RPMI7951 (cell line): Measurements from ENCODE around the gene HIRA. TPM values are rescaled to one million over a fixed set of nuclear protein-coding genes. Genes with fewer than 3 reads are reported as not detected.
"Not testable (repeated sequence)": the region's sequence is repeated elsewhere in the genome, so short reads cannot be mapped to it uniquely, and the experiment has no call there.

Experiments used
- DNase-seq: peaks from one replicate; pipeline ENCODE4 v3.0.0-alpha.2; 2012; ENCODE audit warnings: low read depth
- total RNA-seq: library from RNA; depleted of rRNA; stranded (reverse); fragments of >200 nt; shearing (Covaris generic); gene quantifications from 2 replicates; pipeline ENCODE4 v1.2.3, GENCODE V29; 2014

Gene HIRA
- total RNA-seq, 1 experiment from 2014 or later: 8.8 TPM

DNA sequence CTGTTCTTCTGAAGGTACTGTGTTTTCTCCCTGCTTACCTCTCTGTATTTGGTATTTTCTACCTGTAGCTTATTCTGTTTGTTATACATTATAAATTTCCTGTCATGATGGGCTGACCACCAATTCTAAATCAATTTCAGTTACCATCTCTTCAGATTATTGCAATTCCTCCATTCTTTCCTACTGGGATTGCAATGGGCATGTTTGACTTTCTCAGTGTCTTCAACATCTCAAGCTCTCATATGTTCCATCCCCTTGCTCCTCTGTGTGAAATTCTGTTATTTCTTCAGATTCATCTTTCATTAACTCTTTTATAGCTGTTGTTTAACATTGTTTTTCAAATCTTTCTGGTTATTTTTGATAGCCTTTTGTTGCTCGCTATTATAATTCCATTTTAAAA lies 31.5 kb upstream of the HIRA start:
- DNase-seq: no peak

DNA sequence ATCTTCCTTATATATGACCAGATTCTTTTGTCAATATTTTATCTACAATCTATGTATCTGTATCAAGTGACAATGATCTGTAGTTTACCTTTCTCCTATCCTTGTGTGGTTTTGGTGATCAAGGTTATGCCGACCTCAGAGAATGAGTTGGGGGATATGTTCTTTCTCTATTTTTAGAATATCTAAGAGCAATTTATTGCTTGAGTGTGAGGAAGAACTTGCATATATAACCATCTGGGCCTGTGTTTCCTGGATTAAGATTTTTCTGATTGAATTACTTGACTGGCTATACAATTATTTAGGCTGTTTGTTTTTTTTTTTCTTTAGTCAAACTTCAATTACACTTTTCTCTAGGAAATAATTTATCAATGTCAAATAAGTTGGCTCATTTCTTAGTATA lies 30.0 kb upstream of the HIRA start:
- DNase-seq: no peak

DNA sequence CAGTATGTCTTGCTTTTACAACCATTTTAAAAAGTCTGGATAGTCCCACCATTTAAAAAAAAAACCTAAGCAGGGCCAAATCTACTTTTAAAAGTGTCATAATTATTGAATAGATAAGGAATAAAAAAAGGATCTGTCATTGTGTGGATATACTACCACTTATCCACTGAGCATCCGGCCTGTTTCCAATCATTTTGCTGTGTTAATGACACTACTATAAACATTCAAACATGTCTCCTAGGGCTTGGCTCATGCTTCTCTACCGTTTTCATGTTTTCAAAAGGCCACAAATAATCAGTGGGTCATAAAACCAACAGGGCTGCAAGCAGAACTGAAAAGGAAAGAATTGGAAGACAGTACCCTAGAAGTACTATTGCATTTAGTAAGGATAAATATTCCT lies 28.5 kb upstream of the HIRA start:
- no peak for DNase-seq

DNA sequence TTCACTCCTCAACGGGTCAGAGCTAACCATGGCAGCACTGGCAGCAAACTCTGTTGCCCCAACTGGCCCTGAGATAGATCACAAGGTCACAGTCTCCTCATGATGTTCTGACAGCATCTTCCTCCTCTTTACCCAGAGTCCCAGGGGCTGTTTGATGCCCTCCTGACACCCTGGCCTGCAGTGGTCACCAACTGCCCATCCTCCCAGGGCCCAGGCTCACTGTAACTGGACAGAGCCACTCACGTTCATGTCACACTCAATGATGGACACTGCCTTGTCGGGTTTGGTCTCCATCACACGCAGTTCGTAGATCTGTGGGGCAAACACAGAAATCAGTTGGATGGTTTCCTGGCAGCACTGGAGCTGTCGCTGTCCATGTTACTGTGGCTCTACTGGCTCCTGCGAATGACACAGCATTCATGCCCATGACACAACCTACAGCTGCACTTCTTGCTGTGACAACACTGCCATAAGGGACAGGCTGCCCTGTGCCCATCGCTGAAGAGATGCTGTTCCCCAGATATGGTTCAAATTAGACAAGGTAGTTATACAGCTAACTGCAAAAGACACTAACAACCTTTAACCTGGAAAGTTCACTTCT lies 26.4 kb upstream of the HIRA start:
- no peak for DNase-seq

DNA sequence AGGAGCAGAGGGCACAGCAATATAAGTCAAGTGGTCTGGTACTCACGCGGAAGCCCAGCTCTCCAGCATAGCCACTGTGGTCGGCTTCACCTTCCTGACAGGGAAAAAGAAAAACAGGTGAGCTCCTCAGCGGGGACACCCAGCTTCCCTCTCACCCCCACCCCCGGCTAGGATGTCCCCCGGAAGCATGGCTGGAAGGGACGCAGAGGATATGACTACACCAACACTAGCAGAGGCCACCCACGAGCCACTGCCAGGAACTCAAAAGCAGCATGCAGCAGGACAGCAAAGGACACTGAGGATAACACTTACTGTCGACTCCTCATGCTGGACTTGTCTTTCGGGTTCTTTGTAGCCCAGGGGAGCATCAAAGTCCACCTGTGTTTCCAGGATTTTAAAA lies 25.0 kb upstream of the HIRA start:
- DNase-seq: no peak

DNA sequence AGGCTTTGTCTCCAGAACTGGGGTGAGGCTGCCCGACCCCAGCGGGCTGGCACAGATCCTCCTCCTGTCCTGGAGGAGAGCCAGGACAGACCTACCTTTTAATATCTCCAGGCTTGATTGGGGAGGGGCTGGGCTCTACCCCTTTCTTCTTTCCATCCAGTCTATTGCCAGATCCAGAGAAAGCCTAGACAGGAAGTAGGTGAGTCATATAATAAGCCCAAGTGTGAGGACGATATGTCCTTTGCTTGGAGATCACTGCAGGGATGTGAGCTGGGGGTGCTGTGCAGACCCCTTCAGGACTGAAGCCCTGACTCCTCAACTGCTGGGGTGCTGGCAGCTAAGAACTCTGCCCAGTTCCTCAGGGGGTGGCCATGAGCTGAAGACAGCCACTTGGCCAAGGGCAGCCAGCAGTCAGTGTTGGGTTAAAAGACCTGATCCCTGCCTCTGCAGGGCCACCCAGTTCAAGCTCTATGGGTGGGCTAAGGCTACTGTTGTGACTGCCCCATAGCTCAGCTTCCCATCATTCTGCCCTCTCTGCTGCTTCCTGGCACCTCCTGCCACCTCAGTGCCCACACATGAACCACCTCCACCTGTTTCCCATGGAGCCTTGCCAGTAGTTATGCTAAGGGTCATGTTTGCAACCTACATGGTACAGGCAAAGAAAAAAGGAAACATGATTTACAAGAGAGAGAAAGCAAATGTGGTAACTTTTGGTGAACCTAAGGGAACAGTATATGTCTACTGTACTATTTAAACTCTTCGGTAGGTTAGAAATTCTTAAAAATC lies 24.2 kb upstream of the HIRA start:
- DNase-seq: no peak

DNA sequence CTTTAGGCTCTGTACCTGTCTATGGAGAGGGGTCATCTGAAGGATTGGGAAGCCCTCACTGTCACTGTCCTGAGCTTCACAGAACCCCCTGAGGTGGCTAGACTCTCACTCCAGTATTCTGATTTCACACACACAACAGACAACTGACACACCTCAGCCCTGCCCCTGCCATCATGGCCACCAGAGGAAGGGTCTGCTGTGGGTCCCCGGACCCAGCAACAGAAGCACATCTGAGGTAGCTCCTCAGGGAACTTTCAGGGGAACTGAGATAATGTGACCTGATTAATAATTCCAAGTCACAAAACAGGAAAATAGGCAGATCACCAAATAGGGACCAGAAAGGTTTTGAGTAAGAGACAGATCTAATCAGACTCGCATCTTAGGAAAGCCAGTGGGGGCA lies 23.5 kb upstream of the HIRA start:
- no peak for DNase-seq

DNA sequence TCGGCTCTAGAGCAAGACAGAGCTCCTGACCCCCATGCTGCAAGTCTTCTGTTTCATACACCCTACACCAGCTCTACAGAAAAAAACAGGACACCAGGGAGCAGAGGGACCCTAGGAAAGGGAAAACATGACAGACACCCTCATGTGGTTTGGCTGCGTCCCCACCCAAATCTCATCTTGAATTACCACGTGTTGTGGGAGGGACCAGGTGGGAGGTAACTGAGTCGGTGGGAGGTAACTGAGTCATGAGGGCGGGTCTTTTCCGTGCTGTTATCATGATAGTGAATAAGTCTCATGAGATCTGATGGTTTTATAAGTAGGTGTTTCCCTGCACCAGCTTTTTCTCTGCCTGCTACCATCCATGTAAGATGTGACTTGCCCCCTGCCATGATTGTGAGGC lies 22.6 kb upstream of the HIRA start:
- DNase-seq: no peak

DNA sequence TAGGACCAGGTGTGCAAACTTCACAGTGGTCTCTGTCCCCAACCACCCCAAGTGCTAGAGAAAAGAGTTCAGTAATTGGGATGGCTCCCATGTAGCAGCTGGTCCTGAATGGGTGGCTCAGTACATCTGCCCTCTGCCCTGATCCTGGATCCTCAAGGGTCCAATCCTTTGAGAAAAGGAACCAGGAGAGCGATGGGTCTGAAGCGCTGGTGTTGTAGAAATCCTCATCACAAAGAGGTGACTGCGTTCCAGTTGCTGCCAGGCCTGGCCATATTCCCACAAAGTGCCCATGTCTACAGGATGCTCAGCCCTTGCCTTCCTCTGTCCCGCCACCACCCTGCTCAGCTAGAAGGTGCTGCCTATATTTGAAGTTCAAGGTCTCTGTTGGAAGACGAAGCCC lies 22.2 kb upstream of the HIRA start:
- no peak for DNase-seq

DNA sequence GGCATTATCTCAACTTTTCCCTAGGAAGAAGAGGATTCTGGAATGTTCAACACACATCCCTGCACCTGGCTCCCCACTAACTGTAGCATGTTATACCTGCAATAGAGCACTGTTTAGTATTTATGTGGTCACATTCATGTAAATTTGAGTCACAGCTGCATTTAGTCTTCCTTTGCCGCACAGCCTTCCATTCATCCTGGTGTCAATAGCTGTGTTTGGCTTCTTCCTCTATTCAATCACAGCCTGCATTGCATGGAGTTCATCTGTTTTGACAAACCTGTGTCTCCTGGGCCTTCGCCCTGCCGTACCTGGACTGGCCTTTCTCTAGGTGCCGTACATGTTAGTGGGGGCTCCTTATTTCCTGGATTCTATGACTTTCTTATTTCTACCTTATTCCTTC lies 20.0 kb upstream of the HIRA start:
- DNase-seq: no peak

DNA sequence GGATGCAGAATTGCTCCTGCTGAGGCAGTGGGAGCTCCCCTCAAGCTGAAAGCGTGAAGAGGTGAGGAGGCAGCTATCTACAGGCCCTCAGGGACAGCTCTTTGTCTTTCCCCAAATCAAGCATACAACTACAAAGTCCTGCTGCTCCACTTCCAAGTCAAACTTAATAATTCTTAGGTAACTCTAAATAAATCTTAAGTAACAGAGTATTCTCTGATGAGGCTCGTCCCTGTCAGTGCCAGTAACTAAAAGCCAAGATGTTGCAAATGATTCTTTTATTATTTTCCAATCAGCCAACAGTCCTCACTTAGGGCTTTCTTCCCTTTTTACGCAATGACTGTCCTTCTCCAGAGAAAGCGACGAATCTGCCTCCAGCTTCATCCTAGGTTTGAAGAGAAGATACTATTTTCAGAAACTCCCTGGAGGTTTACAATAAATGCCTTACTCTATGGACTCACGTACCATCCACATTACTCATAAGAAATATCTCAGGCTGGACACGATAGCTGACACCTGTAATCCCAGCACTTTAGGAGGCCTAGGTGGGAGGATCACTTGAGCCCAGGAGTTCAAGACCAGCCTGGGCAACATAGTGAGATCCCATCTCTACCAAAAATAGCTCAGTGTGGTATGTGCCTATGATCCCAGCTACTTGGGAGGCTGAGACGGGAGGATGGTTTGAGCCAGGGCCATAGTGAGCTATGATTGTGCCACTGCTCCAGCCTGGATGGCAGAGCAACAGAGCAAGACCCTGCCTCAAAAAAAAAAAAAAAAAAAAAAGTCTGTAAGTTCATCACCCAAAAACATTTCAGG lies 19.0 kb upstream of the HIRA start:
- DNase-seq: no peak

DNA sequence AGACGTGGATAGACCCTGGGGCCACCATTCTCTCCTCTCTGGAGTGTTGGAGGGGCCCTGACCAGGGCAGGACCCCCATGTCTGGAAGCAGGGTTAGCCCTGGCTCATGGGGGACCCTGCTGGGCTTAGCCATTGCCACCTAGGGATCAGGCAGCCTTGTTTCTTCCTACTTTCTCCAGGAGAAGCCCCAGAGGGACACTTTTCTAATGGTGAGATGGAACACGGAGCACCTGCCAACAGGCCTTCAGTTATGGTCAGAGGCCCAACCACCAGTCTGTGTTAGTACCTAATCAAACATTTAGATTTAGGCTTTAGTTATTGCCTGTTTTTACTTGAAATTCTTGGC lies 17.9 kb upstream of the HIRA start:
- no peak for DNase-seq

DNA sequence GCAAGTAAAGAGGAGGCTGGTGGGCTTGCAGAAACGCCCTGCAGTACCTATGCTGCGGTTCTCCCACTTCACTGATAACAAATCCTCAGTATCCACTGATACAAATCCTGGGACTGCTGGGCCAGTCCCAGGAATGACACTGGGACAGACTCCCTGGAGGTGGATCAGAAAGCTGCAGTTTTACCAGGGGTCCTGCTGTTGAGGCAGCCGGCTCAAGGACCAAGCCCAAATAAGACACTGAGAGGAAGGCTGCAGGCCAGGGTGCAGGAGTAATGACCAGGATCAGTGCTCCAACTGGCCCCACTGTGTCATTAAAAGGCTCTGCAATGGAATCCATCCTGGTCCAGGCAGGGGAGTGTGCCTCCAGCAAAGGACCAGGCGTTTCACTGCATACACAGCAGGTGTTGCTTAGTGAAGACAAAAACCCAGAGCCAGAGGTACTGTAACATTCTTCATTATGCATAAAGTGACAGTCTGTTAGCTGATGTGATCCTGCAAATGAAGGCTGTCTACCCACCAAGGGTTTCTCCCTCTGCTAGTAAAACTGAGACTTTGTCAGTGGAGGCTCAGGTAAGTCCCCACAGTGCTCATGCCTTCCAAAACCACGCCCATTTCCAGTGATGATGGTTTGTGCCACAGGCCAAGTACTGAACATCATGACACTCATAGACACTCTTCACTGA lies 17.3 kb upstream of the HIRA start:
- no peak for DNase-seq

DNA sequence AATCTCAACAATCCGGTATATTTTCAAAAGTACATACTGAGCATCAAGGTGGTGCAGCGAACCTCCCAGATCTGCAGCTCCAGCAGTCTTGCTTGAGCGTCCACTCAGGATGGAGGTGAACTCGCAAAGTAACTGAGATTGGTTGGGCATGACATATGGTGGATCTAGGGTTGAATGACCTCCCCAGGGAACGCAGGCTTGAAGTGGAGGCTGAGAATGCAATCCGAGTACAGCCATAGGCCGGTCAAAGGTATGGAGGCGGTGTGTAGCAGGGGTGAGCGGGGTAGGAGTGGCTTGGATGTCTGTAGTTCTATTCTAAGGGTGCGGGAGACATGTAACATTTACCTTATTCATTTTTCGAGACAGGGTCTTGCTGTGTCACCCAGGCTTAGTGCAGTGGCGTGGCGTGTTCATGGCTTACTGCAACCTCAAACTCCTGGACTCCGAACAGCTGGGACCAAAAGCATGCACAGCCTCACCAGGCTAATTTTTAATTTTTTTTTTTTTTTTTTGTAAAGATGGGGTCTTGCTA lies 16.6 kb upstream of the HIRA start:
- DNase-seq: peak; percentile 30

DNA sequence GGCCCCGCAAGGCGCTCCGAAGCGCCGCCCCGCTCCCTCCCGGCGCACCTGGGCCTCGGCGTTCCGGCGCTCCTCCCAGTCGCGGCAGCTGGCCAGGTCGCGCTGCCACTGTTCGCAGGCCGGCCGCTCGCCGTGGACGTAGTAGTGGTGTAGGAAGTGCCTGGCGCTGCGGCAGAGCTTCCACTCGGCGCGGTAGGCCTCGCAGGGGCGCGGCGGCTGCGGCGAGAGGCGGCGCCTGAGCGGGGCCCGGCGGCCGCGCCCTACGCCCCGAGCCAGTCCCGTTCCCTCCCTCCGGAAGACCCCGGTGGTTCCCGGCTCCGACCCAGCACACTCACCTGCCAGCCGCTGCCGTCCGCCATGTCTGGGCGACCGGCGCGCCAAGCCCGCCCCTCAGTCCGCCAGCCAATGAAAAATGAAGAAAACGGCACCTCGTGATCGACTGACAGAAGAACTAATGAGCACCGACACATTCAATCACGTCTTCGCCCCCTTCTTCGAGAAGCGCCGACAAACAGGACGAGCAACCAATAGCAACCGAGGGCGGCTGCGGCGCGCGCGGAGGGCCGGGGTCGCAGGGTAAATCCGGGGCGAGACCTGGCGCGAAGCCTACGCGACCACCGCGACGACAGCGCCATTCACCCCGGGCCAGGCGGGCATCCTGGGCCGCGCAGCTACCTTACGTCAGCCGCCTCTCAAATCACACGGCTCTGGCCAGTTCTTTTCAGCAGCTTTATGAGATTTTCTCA lies 16.0 kb upstream of the HIRA start, which contains the start of gene C22orf39:
C22orf39 (minus strand) TSS at position 382 of the 746 bp plus-strand sequence; CDS start at position 359, 23 bp downstream.
- peak; percentile 88 for DNase-seq

DNA sequence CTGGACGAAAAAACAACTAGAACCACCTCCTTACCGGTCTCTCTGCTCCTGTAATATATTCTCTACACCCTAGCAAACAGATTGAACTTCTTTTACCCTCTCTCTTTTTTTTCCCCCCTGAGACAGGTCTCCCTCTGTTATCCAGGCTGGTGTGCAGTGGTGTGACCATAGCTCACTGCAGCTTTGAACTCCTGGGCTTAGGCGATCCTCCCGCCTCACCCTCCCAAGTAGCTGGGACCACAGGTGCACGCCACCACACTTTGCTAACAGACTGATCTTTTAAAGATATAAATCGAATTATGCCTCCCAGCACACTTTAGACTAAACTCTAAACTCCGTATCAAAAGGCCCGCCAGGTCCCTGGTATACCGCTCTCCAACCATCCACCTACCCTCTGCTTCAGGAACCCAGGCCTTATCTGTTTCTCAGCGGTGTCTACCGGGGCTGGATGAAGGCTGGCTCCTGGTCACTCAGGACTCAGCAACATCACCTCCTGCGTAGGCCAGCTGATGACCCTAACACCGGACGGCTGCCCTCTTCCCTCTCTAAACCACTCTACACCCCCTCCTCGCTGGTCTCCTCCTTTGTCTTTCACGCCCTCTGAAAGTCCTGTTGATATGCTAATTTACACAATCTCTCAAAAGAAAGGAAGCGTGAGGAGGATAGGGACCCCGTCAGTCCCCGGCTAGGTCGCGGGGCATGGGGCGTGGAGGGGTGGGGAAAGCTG lies 15.2 kb upstream of the HIRA start:
- no peak for DNase-seq

DNA sequence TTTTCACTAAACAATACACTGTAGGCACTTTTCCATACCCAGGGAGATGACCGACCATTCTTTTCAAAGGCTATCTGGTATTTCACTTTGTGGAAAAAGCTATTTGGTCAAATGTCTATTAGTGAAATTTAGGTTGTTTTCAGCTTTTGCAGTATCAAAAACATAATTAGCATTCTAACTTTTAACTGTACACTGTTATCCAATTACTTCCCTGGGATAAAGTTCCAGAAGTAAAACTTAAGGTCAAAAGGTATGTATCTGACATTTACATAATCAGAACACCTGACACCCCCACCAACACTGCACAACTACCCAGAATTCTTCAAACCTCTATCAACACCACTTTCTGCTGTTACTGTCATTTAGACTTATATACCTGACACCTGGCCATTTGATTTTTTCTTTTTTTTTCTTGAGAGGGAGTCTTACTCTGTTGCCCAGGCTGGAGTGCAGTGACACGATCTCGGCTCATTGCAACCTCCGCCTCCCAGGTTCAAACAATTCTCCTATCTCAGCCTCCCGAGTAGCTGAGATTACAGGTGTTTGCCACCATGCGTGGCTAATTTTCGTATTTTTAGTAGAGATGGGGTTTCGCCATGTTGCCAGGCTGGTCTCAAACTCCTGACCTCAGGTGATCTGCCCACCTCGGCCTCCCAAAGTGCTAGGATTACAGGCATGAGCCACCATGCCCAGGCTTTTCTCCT lies 13.9 kb upstream of the HIRA start:
- not testable (repeated sequence) for DNase-seq

DNA sequence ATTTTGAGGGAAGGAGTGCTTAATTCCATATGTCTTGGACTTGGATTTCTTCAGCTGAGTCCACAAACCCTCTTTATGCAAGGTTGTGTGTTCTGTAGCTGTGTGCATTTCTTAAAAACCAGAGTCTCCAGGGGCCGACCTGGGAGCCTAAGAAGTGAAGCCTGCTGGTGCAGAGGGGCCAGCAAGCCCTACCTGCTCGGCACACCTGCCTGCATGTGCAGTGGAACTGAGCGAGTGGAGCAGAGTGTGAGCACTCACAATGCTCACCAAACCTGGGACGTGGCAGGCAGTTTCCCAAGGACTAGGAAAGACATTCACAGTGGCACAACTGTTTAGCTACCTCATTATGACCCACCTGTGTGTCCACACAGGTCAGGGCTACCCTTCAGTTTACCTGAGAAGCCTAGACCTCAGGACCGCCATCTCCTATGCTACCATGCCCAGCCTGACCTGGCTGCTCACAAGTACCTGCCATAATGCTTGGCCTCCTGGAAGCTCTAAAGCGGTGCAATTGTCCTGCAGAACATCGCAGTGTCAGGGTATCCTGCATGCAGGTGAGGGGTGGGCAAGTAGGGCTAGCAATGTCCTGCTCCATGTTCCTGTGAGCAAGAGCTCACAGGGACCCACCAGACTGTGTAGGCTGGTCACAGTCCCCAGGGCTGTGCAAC lies 12.1 kb upstream of the HIRA start:
- no peak for DNase-seq

DNA sequence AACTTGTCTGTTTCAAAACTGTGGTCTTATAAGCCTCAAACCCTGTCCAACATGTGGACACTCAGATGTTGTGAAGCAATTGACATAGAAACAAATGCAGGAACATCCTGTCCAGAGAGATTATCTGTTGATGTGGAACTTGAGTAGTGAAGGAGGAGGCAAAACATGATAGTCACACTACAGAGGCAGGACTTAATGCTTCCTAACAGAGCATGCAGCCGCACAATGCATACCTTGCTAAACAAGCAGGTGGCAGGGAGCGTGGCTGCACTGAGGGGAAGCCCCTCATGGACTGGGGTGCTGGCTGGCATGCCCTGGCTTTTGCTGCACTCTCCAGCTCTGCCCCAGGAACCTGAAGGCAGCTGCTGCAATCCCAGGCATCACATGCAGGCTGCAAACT lies 10.6 kb upstream of the HIRA start:
- DNase-seq: no peak
